ENCODE data around the gene USP35.
A peak's percentile ranks its signal among the peaks of the same experiment; 100 is the strongest.
"Not testable (repeated sequence)": the region's sequence is repeated elsewhere in the genome, so short reads cannot be mapped to it uniquely, and the experiment has no call there.

Gene USP35

GRCh38 chr11:78218707-78219492 is 30.2 kb downstream of the USP35 start:
- no peak for DNase-seq

- no peak for DNase-seq
Measured at GRCh38 chr11:78219493-78220217, 30.9 kb downstream of the USP35 start.

- DNase-seq, result no peak
Measured at GRCh38 chr11:78220218-78221157, 31.8 kb downstream of the USP35 start.

GRCh38 chr11:78221396-78222315 is 32.9 kb downstream of the USP35 start:
- DNase-seq, result no peak

GRCh38 chr11:78222726-78223125 is 34.0 kb downstream of the USP35 start:
- DNase-seq, result not testable (repeated sequence)

- no peak for DNase-seq
Measured at GRCh38 chr11:78223320-78223954, 34.7 kb downstream of the USP35 start.

- DNase-seq, result no peak
Measured at GRCh38 chr11:78224506-78224905, 35.8 kb downstream of the USP35 start.

- DNase-seq, result no peak
Measured at GRCh38 chr11:78224906-78225420, 36.2 kb downstream of the USP35 start.

GRCh38 chr11:78226684-78227680 is 38.3 kb downstream of the USP35 start:
- DNase-seq, result no peak

- no peak for DNase-seq
Measured at GRCh38 chr11:78227921-78228320, 39.2 kb downstream of the USP35 start.

GRCh38 chr11:78228467-78228866 is 39.7 kb downstream of the USP35 start:
- DNase-seq, result peak; percentile 87

- DNase-seq, result no peak
Measured at GRCh38 chr11:78229106-78229505, 40.4 kb downstream of the USP35 start.

- peak; percentile 80 for DNase-seq
Measured at GRCh38 chr11:78230161-78230877, 41.6 kb downstream of the USP35 start.

- DNase-seq, result no peak
Measured at GRCh38 chr11:78231962-78232501, 43.3 kb downstream of the USP35 start.

GRCh38 chr11:78233046-78233445 is 44.3 kb downstream of the USP35 start:
- DNase-seq, result not testable (repeated sequence)

- no peak for DNase-seq
Measured at GRCh38 chr11:78234006-78234405, 45.3 kb downstream of the USP35 start.

- no peak for DNase-seq
Measured at GRCh38 chr11:78237293-78238046, 48.8 kb downstream of the USP35 start.

- no peak for DNase-seq
Measured at GRCh38 chr11:78239781-78240180, 51.1 kb downstream of the USP35 start.
